Activated CD4-positive, alpha-beta T cell treated with anti-CD3 and anti-CD28 coated beads for 36 hours (primary cell): ENCODE measurements around the gene CHERP. TPM values are rescaled to one million over a fixed set of nuclear protein-coding genes. Genes with fewer than 3 reads are reported as not detected.
A peak's percentile ranks its signal among the peaks of the same experiment; 100 is the strongest.
"Not testable (repeated sequence)": the region's sequence is repeated elsewhere in the genome, so short reads cannot be mapped to it uniquely, and the experiment has no call there.

ENCODE experiments used
- ATAC-seq: fragments of 200-7000 bp; cut with Tn5 transposase; one replicate; pipeline ENCODE4 v1.10.0; 2021; ENCODE audit warnings: mild to moderate bottlenecking, moderate library complexity
- CTCF ChIA-PET: fragments of 350-600 bp; sonication (Branson Sonifier 250); formaldehyde crosslinking; loops from one replicate; lab custom pipeline; 2021; ENCODE audit warnings: antibody characterized with exemption; lab: Charles Lee
- POLR2A ChIA-PET: fragments of 350-600 bp; sonication (Branson Sonifier 250); formaldehyde crosslinking; loops from one replicate; lab custom pipeline; 2021; ENCODE audit warnings: antibody characterized with exemption, inconsistent platforms; lab: Charles Lee
- DNase-seq: peaks from one replicate; pipeline ENCODE4 v3.0.0-alpha.2; 2020
- H3K27ac Mint-ChIP-seq: one replicate; pipeline ENCODE4 v1.8.0; 2021; ENCODE audit warnings: mixed read lengths
- H3K27me3 Mint-ChIP-seq: one replicate; pipeline ENCODE4 v1.8.0; 2021; ENCODE audit warnings: mixed read lengths
- H3K36me3 Mint-ChIP-seq: one replicate; pipeline ENCODE4 v1.8.0; 2021; ENCODE audit warnings: low read depth, mixed read lengths
- H3K4me1 Mint-ChIP-seq: one replicate; pipeline ENCODE4 v1.8.0; 2021; ENCODE audit warnings: mixed read lengths
- H3K4me3 Mint-ChIP-seq: one replicate; pipeline ENCODE4 v1.8.0; 2021; ENCODE audit warnings: mild to moderate bottlenecking, moderate library complexity, mixed read lengths
- H3K9me3 Mint-ChIP-seq: one replicate; pipeline ENCODE4 v1.8.0; 2021; ENCODE audit warnings: low read depth, mixed read lengths
- intact Hi-C, 2 experiments: fragments of 100-400 bp; cut with DNase I in 1 of 2; cut with micrococcal nuclease in 1 of 2; formaldehyde crosslinking; loops; one replicate each; pipeline versions ENCODE4 v1.14.2 to v1.15.1; 2022 to 2024; cut with DNase I, micrococcal nuclease
- total RNA-seq, 2 experiments: library from RNA; stranded (reverse); gene quantifications; one replicate each; pipeline ENCODE4 v1.2.3, GENCODE V29; 2021

Gene CHERP
- total RNA-seq, 2 experiments from 2014 or later, result 57.9 to 64.8 TPM

DNA sequence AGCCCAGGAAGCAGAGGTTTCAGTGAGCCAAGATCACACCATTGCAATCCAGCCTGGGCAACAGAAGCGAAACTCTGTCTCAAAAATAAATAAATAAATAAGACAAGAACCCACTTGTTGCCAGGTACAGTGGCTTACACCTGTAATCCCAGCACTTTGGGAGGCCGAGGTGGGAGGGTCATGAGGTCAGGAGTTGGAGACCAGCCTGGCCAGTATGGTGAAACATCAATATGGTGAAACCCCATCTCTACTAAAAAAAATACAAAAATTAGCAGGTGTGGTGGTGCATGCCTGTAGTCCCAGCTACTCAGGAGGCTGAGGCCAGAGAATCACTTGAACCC, 69.7 kb downstream of the CHERP start:
- ChIA-PET CTCF (interaction anchor here (0.6 kb wide), 1 partner anchor 31 kb away, joined by 3 read pairs; no protein-coding TSS in a partner anchor), POLR2A (interaction anchor here (1.6 kb wide), 1 partner anchor 17 kb away, joined by 4 read pairs; no protein-coding TSS in a partner anchor)
- peak overlapping the region; percentile 71 for H3K4me3 Mint-ChIP-seq
- not testable (repeated sequence) for H3K36me3 Mint-ChIP-seq, H3K27me3 Mint-ChIP-seq, H3K9me3 Mint-ChIP-seq, H3K27ac Mint-ChIP-seq, ATAC-seq, DNase-seq
- H3K4me1 Mint-ChIP-seq, result peaks cover 29% of the 10 kb centered on the region
- intact Hi-C loops, result loop anchor here in 1 of 2 experiments (1.0 to 10.0 kb wide), 8 partner anchors 24 to 792 kb away; partner anchors contain the start of genes BABAM1, C19orf44, CALR3 and CHERP

DNA sequence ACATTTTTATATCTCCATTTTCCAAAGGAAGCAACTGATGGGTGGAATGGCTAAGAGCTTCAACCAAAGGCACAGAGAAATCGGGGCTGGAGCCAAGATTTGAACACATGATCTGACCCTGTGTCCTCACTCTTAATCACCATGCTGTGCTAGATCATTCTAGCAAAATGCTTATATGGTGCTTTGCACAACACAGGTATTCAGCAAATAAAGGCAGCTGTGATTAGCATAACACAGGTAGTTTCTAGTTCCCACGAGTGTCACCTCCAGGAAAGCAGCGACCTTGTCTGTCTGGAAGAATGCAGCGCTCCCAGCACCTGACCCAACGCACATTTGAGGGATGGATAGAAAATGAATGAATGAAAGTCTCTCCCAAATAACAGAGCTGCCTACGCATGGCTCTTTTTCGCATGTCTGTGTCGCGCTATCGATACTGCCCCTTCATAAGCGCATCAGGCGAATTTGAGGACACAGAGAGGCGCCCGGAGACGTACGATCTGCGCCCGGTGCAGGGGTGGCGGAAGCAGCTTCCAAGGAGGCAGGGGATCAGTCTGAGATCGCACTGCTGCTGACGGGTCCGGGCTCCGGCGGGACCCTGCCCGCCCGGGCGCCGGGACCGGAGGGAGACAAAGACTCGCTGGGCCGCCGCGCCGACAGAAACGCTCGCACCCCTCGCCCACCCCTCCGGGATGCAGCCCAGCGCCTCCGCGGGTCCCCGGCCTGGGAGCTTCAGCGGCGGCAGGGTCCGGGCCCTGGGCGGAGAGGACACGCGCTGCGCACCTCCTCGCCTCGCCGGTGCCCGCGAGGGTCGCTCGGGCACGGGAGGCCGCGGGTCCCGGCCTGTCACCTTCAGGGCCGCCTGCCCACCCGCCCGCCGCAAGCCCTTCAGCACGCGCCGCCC, 71.1 kb downstream of the CHERP start:
- intact Hi-C loops, result loop anchor here (1.0 to 10.0 kb wide), 5 partner anchors 25 to 794 kb away; partner anchors contain the start of genes BABAM1 (in 1 of the 2), C19orf44 (in 1 of the 2), CALR3 (in 1 of the 2) and HAUS8 (in 1 of the 2)
- CTCF ChIA-PET, result interaction anchor here (0.8 to 1.0 kb wide), 2 partner anchors 88 to 596 kb away, joined by 3 to 4 read pairs; no protein-coding TSS in a partner anchor
- peak overlapping the region; percentile 72 for H3K27ac Mint-ChIP-seq
- H3K4me3 Mint-ChIP-seq, result peak overlapping the region; percentile 85
- POLR2A ChIA-PET, result interaction anchor here (0.6 to 1.6 kb wide), 2 partner anchors 12 to 16 kb away, joined by 3 to 4 read pairs; no protein-coding TSS in a partner anchor
- H3K4me1 Mint-ChIP-seq, result peaks cover 37% of the 10 kb centered on the region
- no peaks in the 10 kb centered on the region for H3K36me3 Mint-ChIP-seq
- H3K27me3 Mint-ChIP-seq, result peaks cover 2% of the 10 kb centered on the region
- DNase-seq (peak; percentile 60), ATAC-seq (peak; percentile 20)
- H3K9me3 Mint-ChIP-seq, result no peaks in the 10 kb centered on the region

DNA sequence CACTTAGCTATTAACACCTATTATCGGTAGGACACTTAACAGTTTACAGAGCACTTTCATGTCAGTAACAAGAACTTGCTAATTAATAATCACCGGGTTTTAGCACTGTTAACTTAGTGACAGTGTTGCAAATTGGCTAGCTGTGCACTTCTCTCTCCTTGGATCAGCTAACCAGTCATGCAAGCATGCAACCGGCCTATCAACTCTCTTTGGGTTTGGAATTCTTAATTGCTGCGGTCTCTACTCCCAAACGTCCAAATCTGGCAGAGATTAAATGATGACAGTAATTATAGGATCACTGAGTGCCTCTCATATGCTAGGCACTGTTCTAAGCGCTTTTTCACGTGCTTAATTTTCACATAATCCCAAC, 71.7 kb downstream of the CHERP start:
- peaks cover 2% of the 10 kb centered on the region for H3K27me3 Mint-ChIP-seq
- intact Hi-C loops, result loop anchor here in 1 of 2 experiments (5.0 to 10.0 kb wide), 2 partner anchors 757 to 794 kb away; partner anchors contain the start of genes BABAM1, OCEL1 and USHBP1

More for the DNA sequence above, 71.7 kb downstream of the CHERP start:
- CTCF ChIA-PET, result interaction anchor here (0.7 to 1.0 kb wide), 3 partner anchors 36 to 597 kb away, joined by 3 to 4 read pairs (median 3); no protein-coding TSS in a partner anchor
- H3K9me3 Mint-ChIP-seq, result no peaks in the 10 kb centered on the region
- H3K27ac Mint-ChIP-seq, result no peak overlapping the region
- no peaks in the 10 kb centered on the region for H3K36me3 Mint-ChIP-seq
- ATAC-seq, result no peak
- H3K4me1 Mint-ChIP-seq, result peaks cover 38% of the 10 kb centered on the region
- no peak for DNase-seq
- H3K4me3 Mint-ChIP-seq, result peak overlapping the region; percentile 85
- POLR2A ChIA-PET, result interaction anchor here (0.6 kb wide), 1 partner anchor 11 kb away, joined by 3 read pairs; no protein-coding TSS in a partner anchor

Other genes starting within 250 kb of the CHERP start
- gene KLF2, start 217.6 kb downstream of the CHERP start, total RNA-seq, result under 1 TPM; 0.57 to 0.90 TPM
- gene EPS15L1, start 70.5 kb downstream of the CHERP start, total RNA-seq, result 10 to 100 TPM; 26.1 to 29.7 TPM
- not detected for gene CALR3, start 46.3 kb downstream of the CHERP start, total RNA-seq
- gene C19orf44, start 46.0 kb downstream of the CHERP start, total RNA-seq, result 1 to 10 TPM; 2.9 to 4.0 TPM
- gene SLC35E1, start 30.0 kb upstream of the CHERP start, total RNA-seq, result 10 to 100 TPM; 51.5 to 72.1 TPM
- gene MED26, start 85.8 kb upstream of the CHERP start, total RNA-seq, result 10 to 100 TPM; 13.6 to 14.5 TPM
- gene SMIM7, start 117.7 kb upstream of the CHERP start, total RNA-seq, result 10 to 100 TPM; 46.5 to 52.2 TPM
- 1 to 10 TPM in 1 of 2 experiments, under 1 TPM in 1; 0.89 to 1.2 TPM for gene TMEM38A, start 118.7 kb upstream of the CHERP start, total RNA-seq
- not detected for gene NWD1, start 177.4 kb upstream of the CHERP start, total RNA-seq